ENCODE results near the gene PRSS57.

PRSS57 gene

DNA sequence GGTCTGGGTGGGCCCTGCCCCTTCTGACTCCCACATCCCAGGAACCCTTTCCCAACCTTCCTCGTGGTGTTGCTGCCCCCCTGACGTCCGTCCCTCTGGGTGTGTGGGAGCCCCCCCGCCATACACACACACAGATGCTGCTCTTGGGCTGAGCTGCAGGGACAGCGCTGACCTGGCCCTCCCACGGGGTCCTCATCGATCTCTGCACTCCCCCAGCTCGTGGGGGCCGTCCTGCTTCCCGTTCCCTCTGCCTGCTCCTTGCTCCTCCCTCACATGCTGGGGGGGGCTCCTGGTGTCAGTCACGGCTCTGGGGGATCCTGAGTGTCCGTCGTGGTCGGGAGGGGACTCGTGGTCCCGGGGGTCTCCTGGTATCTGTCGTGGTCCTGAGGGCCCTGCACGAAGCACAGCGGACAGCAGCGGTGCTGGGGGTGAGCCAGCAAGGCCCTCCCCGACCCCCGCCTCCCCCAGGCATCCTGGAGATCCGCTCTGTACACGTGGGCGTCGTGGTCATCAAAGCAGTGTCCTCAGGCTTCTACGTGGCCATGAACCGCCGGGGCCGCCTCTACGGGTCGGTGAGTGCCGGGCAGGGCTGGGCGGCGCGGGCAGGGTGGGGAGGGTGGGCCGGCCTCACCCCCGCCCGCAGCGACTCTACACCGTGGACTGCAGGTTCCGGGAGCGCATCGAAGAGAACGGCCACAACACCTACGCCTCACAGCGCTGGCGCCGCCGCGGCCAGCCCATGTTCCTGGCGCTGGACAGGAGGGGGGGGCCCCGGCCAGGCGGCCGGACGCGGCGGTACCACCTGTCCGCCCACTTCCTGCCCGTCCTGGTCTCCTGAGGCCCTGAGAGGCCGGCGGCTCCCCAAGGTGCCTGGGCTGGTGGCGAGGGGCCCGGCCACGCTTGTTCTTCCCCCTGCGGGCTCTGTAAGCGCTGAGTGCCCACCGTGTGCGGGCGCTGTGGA, 52.2 kb downstream of the PRSS57 start:
- no peak for DNase-seq
- intact Hi-C loops (cut with DNase I), result no loop called here

DNA sequence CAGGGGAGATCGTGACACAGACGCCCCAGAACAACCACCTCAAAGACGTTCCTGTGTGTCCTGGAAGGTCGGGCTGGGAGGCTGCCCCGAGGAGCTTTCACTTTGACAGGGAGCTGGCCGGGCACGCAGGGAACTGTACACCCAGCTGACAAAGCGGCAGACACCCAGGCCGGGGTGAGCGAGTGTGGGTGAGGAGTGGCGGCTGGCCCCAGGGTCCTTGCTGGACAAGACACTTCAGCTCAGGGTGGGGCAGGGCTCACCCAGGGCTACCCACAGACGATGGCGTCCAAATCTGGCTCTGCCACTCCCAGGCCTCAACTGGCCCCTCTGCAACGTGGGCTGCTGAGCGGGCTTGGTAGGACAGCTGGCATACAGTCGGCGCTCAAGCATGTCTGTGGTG, 53.5 kb downstream of the PRSS57 start:
- no peak for DNase-seq
- intact Hi-C loops (cut with DNase I), result no loop called here

DNA sequence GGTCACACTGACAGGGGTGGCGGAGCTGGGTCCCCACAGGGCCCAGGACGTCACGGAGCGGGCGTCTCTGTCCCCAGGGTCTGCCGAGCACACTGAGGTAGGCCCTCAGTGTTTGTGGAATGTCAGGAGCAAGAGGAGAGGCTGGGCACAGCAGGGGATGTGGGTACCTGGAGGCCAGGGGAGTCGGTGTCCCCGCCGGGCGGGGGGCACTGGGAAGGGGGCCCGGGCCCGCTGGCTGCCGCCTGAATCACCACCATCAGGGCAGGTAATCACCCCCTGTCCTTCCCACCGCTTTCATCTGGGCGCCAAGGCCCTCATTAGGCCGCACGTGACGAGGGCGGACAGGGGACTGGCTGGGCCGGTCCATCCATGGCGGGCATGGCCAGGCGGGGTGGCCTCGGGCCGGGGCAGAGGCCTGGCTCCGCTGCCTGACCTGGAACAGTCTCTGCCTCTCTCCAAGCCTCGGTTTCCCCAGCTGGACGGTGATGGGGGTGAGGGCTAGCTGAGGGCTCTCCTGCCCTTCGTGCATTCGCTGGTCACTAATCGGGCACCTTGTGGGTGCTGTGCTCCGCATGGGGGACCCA, 54.6 kb downstream of the PRSS57 start:
- intact Hi-C loops (cut with DNase I), result no loop called here
- no peak for DNase-seq

DNA sequence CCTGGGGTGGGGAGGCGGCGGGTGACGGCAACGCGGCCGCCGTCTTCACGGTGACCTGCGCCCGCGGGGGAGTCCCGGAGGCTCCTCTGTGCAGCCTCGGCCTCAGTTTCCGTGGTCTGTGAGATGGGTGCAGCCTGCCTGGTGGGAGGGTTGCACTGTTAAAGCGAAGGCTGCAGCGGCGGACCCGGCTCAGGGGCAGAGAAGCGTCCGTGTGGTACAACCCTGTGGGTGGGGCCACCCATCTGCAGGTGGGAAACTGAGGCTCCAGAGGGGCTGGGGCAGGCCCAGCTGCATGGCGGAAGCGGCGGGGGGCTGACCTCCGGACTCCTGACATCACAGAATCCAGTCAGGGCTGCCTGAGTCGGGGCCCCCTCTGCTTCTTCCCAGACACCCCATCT, 55.1 kb downstream of the PRSS57 start:
- no peak for DNase-seq
- intact Hi-C loops (cut with DNase I), result no loop called here

DNA sequence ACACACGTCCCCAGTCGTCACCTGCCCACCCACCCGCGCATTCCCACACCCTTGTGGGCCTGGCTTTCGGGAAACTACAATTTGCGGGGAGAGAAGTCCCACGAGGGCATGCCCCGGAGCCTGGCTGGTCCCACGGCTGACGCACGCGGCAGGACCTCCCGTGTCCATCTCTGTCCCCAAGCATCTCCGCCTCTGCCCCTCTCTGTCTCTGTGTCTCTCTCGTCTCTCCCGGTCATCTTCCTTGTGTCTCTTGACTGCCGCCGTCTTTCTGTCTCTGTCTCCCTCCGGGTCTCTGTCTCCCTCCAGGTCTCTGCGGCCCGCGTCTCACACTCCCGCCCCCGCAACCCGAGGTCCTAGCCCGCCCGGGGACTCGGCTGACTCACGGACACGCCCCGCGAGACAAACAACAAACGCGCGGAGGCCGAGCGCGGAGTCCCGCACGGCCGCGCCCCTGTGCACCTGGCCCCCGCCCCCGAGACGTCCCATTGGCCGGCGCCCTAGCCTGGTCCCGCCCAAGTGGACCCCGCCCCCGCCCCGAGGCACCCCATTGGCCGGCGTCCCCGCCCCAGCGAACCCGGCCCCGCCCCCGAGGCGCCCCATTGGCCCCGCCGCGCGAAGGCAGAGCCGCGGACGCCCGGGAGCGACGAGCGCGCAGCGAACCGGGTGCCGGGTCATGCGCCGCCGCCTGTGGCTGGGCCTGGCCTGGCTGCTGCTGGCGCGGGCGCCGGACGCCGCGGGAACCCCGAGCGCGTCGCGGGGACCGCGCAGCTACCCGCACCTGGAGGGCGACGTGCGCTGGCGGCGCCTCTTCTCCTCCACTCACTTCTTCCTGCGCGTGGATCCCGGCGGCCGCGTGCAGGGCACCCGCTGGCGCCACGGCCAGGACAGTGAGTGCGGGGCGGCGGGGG, 55.7 kb downstream of the PRSS57 start, which contains the start of gene FGF22:
Gene FGF22, plus strand, starts transcription at position 627 of the 908 bp plus-strand sequence. Its CDS starts 47 bp downstream, at position 674.
- intact Hi-C loops (cut with DNase I), result no loop called here
- peak; percentile 86 to 99 (median 96) for DNase-seq

DNA sequence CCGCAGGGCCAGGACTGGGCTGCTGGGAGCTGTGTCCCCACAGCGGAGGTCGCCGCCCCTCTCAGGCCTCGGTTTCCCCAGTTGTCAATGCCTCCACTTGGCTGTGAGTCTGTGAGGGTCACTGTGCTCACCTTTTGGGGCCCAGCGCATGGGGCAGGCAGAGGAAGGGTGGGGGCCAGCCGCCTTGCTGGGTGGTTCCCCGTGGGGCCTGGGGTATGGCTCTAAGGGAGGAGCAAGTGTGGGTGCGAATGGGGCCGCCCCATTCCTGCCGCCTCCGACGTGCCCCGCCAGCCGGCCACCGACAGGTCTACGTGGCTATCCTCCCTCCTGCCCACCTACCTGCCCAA, 56.4 kb downstream of the PRSS57 start:
- intact Hi-C loops (cut with DNase I), result no loop called here
- DNase-seq, result no peak

Data from posterior cingulate gyrus (tissue), 11 donors.